Colonic mucosa (tissue), 4 donors: ENCODE data around the gene HHIP. TPM values are rescaled to one million over a fixed set of nuclear protein-coding genes. Genes with fewer than 3 reads are reported as not detected.
A peak's percentile ranks its signal among the peaks of the same experiment; 100 is the strongest.
"Not testable (repeated sequence)": the region's sequence is repeated elsewhere in the genome, so short reads cannot be mapped to it uniquely, and the experiment has no call there.

Experiments used
- DNase-seq: peaks from one replicate; pipeline ENCODE4 v3.0.0-alpha.2; 2020
- H3K27ac ChIP-seq: fragments of 200-600 bp; one replicate; pipeline ENCODE4 v1.8.0; 2021
- H3K27me3 ChIP-seq: fragments of 200-600 bp; one replicate; pipeline ENCODE4 v1.8.0; 2021
- H3K36me3 ChIP-seq: fragments of 200-600 bp; one replicate; pipeline ENCODE4 v1.8.0; 2021
- H3K4me1 ChIP-seq: fragments of 200-600 bp; one replicate; pipeline ENCODE4 v1.8.0; 2021; ENCODE audit warnings: mild to moderate bottlenecking
- H3K4me3 ChIP-seq: fragments of 200-600 bp; one replicate; pipeline ENCODE4 v1.8.0; 2021
- H3K9ac ChIP-seq, 2 donors: one replicate each; pipeline ENCODE4 v1.7.0; 2013; ENCODE audit warnings: control low read depth in 2 of 2, low read depth in 2 of 2, low read length in 2 of 2
- H3K9me3 ChIP-seq: fragments of 200-600 bp; one replicate; pipeline ENCODE4 v1.8.0; 2021
- intact Hi-C: fragments of 100-400 bp; cut with DNase I; formaldehyde crosslinking; loops from one replicate; pipeline ENCODE4 v1.14.1; 2022
- total RNA-seq, 2 donors: library from RNA; stranded (reverse); fragmentation: NEBNext Ultra II Directional in 1 of 2; extraction: Animal tissue kit (Norgen Biotek cat#: 25700) in 1 of 2; gene quantifications; one replicate each; pipeline ENCODE4 v1.2.1, GENCODE V29; 2021
- TF ChIP-seq, protein P1 (sequence below): fragments of 200-600 bp; IDR thresholded peaks from one replicate; pipeline ENCODE4 v1.8.0; 2022; ENCODE audit warnings: antibody characterized with exemption, mild to moderate bottlenecking
- donor health status: healthy.
- donor health status: DM: no; HTN: no; CAD: no.
- donor health status: DM: no; HTN: no; CAD: no.

Gene HHIP
- total RNA-seq, 2 donors from 2014 or later, result 4.2 to 5.9 TPM

DNA sequence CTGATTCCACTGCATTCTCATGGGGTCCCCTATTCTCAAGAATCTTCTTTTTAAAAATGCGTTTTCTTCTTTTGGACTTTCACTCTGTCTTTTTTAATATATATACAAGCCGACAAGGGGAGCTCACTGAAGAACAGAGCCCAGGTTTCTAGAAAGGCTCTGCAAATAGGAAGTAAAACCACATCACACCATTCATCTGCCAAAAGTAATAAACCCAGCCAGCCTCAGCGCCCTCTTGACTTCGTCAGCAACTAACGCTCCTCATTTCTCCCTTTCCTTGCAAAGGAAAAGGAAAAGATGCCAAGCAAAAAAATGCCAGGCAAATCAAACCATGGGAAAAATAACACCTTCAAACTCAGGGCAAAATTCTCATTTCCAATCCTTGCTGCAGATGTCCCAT lies 136.4 kb downstream of the HHIP start:
- no peaks in the 10 kb centered on the region for H3K27me3 ChIP-seq
- H3K27ac ChIP-seq, result no peak overlapping the region
- no peak overlapping the region for H3K4me3 ChIP-seq
- DNase-seq, result no peak
- intact Hi-C loops, result no loop called here
- TF ChIP-seq, protein P1, sequence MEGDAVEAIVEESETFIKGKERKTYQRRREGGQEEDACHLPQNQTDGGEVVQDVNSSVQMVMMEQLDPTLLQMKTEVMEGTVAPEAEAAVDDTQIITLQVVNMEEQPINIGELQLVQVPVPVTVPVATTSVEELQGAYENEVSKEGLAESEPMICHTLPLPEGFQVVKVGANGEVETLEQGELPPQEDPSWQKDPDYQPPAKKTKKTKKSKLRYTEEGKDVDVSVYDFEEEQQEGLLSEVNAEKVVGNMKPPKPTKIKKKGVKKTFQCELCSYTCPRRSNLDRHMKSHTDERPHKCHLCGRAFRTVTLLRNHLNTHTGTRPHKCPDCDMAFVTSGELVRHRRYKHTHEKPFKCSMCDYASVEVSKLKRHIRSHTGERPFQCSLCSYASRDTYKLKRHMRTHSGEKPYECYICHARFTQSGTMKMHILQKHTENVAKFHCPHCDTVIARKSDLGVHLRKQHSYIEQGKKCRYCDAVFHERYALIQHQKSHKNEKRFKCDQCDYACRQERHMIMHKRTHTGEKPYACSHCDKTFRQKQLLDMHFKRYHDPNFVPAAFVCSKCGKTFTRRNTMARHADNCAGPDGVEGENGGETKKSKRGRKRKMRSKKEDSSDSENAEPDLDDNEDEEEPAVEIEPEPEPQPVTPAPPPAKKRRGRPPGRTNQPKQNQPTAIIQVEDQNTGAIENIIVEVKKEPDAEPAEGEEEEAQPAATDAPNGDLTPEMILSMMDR, result no peak
- H3K9me3 ChIP-seq, result no peaks in the 10 kb centered on the region
- H3K36me3 ChIP-seq, result no peaks in the 10 kb centered on the region
- H3K9ac ChIP-seq, result no peak overlapping the region
- H3K4me1 ChIP-seq, result no peaks in the 10 kb centered on the region

DNA sequence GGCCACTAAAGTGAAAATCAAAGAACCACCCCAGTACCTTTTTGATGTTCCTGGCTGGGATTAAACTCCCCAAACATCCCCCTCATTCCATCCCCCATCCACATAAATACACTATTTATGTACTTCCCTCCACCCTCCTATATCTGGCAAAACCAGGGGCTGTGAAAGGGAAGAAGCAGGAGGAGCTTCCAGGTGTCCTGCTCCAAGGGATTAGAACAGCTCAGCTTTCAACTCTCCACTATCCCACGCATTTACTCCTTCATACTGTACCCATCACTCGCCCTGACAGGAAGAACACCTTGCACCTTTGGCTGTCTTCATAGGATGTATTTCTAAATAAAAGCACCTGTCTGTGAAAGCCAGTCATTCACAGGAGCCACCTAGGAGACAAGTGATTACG lies 140.0 kb downstream of the HHIP start:
- Histone ChIP-seq H3K4me1 (no peaks in the 10 kb centered on the region), H3K36me3 (no peaks in the 10 kb centered on the region), H3K27ac (no peak overlapping the region), H3K4me3 (no peak overlapping the region), H3K9me3 (no peaks in the 10 kb centered on the region), H3K9ac (no peak overlapping the region), H3K27me3 (no peaks in the 10 kb centered on the region)
- intact Hi-C loops, result loop anchor here (5.0 kb wide), 1 partner anchor 609 kb away; no protein-coding TSS in a partner anchor
- DNase-seq, result no peak
- TF ChIP-seq, protein P1, result no peak

DNA sequence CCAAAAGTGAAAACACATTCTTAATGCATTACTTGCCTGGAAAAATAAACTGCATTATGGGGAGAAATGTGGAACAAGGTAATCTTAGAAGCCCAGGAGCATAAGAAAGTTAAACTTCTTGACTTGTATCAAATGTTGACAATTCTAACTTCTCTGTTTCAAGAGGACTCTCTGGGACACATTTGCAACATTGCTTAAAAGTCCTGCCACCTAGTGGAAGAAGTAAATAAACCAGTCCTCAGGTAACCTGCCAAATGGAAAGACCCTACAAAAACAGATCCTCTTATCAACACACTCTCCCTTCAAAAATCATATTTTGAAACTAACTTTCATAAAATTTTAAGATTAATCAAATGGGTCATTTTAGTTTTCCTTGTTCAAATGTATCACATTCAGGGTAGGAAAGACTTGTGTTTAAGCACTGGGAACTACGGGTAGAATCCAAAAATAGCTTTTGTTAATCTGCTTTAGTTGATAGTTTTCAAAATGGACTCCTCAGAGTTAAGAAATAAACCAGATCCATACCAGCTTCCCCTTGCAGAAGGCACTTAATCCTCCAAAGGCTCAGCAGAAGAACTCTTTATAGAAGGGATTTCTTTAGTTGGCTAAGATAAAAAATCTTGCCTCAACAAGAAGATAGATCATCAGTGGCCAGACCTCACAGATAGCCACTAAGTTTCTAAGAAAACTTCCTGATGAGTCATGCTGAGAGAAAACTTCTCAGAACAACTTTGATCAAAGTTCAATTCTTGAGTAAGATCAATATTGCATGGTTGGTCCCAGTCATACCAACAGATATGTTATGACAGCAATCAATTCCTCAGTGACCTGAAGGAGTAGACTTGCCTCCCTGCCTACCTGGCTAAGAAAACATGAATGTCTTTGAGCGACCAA lies 141.7 kb downstream of the HHIP start:
- no peak overlapping the region for H3K9ac ChIP-seq
- no peaks in the 10 kb centered on the region for H3K9me3 ChIP-seq
- H3K27ac ChIP-seq, result no peak overlapping the region
- DNase-seq, result no peak
- TF ChIP-seq, protein P1, result peak; percentile 36
- intact Hi-C loops, result loop anchor here (5.0 kb wide), 1 partner anchor 610 kb away; no protein-coding TSS in a partner anchor
- H3K36me3 ChIP-seq, result no peaks in the 10 kb centered on the region
- H3K4me1 ChIP-seq, result no peaks in the 10 kb centered on the region
- no peak overlapping the region for H3K4me3 ChIP-seq
- no peaks in the 10 kb centered on the region for H3K27me3 ChIP-seq

DNA sequence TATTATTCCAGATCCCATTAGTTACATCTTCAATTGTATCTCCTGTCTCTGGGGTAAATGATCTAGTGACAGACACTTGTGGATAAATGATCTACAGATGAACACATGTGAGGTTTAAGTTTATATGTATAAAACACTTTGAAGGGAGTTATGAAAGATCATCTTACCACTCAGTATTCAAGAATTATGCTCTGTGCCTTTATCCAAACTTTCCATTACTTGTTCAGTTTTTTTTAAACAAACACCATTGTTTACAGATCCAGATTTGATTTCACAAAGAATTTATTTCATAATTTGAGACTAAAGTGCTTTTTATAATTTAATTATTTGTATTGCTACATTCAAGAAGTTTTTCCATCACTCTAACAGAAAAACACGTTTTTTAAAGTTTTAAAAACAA lies 142.5 kb downstream of the HHIP start:
- no peak overlapping the region for H3K27ac ChIP-seq
- H3K36me3 ChIP-seq, result no peaks in the 10 kb centered on the region
- TF ChIP-seq, protein P1, result no peak
- H3K9ac ChIP-seq, result no peak overlapping the region
- DNase-seq, result no peak
- H3K27me3 ChIP-seq, result no peaks in the 10 kb centered on the region
- intact Hi-C loops, result loop anchor here (5.0 kb wide), 1 partner anchor 611 kb away; no protein-coding TSS in a partner anchor
- no peak overlapping the region for H3K4me3 ChIP-seq
- H3K4me1 ChIP-seq, result no peaks in the 10 kb centered on the region
- H3K9me3 ChIP-seq, result no peaks in the 10 kb centered on the region

DNA sequence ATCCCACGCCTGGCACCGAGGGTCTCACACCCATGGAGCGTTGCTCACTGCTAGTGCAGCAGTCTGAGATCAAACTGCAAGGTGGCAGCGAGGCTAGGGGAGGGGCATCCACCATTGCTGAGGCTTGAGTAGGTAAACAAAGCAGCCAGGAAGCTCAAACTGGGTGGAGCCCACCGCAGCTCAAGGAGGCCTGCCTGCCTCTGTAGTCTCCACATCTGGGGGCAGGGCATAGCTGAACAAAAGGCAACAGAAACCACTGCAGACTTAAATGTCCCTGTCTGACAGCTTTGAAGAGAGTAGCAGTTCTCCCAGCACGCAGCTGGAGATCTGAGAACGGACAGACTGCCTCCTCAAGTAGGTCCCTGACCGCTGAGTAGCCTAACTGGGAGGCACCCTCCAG lies 146.0 kb downstream of the HHIP start:
- H3K4me3 ChIP-seq, H3K9me3 ChIP-seq, H3K27me3 ChIP-seq, H3K36me3 ChIP-seq, intact Hi-C loops, H3K27ac ChIP-seq, H3K4me1 ChIP-seq, DNase-seq, H3K9ac ChIP-seq: not testable (repeated sequence)
